GM12875 (cell line): ENCODE data around the gene SUCO.
"Not testable (repeated sequence)": the region's sequence is repeated elsewhere in the genome, so short reads cannot be mapped to it uniquely, and the experiment has no call there.

Source experiments
- H3K4me3 ChIP-seq: one replicate; pipeline ENCODE4 v1.5.1; 2011; ENCODE audit warnings: low read depth, low read length, control low read depth
- CTCF ChIP-seq: IDR thresholded peaks from 2 replicates; pipeline ENCODE4 v1.5.1; 2011; ENCODE audit warnings: low read depth, mild to moderate bottlenecking, control low read depth, inconsistent platforms, low read length, moderate library complexity, borderline replicate concordance; ENCODE audit not compliant: insufficient read depth

Gene SUCO

GRCh38 chr1:172489847-172490246 lies 43.1 kb upstream of the SUCO start:
- TF ChIP-seq CTCF = no peak
- no peak overlapping the region for H3K4me3 ChIP-seq

GRCh38 chr1:172492421-172492820 lies 40.5 kb upstream of the SUCO start:
- H3K4me3 ChIP-seq = no peak overlapping the region
- no peak for TF ChIP-seq CTCF

GRCh38 chr1:172494166-172494565 lies 38.8 kb upstream of the SUCO start:
- TF ChIP-seq CTCF = no peak
- no peak overlapping the region for H3K4me3 ChIP-seq

- not testable (repeated sequence) for H3K4me3 ChIP-seq
Observed at GRCh38 chr1:172496127-172496526, 36.8 kb upstream of the SUCO start.

- no peak for TF ChIP-seq CTCF
- no peak overlapping the region for H3K4me3 ChIP-seq
Observed at GRCh38 chr1:172496678-172497077, 36.3 kb upstream of the SUCO start.

GRCh38 chr1:172497230-172497629 lies 35.7 kb upstream of the SUCO start:
- TF ChIP-seq CTCF = no peak
- no peak overlapping the region for H3K4me3 ChIP-seq

- no peak overlapping the region for H3K4me3 ChIP-seq
- TF ChIP-seq CTCF = no peak
Observed at GRCh38 chr1:172498857-172499256, 34.1 kb upstream of the SUCO start.

- TF ChIP-seq CTCF = no peak
- no peak overlapping the region for H3K4me3 ChIP-seq
Observed at GRCh38 chr1:172499636-172500141, 33.3 kb upstream of the SUCO start.
